HG02642 (cell line): ENCODE measurements around the gene URB2.
"Not testable (repeated sequence)": the region's sequence is repeated elsewhere in the genome, so short reads cannot be mapped to it uniquely, and the experiment has no call there.

Source experiments
- ATAC-seq: cut with Tn5 transposase; IDR thresholded peaks from one replicate; pipeline ENCODE4 v1.9.1; 2021; ENCODE audit warnings: mild to moderate bottlenecking; ENCODE audit not compliant: unreplicated experiment, poor library complexity

URB2 gene

GRCh38 chr1:229608590-229608989 is 17.5 kb upstream of the URB2 start:
- ATAC-seq: no peak

- no peak for ATAC-seq
Measured at GRCh38 chr1:229613938-229614337, 12.1 kb upstream of the URB2 start.

GRCh38 chr1:229614701-229615100 is 11.3 kb upstream of the URB2 start:
- no peak for ATAC-seq

- ATAC-seq: no peak
Measured at GRCh38 chr1:229617351-229618100, 8.5 kb upstream of the URB2 start.

GRCh38 chr1:229619002-229619401 is 7.0 kb upstream of the URB2 start:
- ATAC-seq: no peak

GRCh38 chr1:229619614-229620013 is 6.4 kb upstream of the URB2 start:
- no peak for ATAC-seq

GRCh38 chr1:229620876-229621275 is 5.2 kb upstream of the URB2 start:
- ATAC-seq: no peak

GRCh38 chr1:229621663-229622062 is 4.4 kb upstream of the URB2 start:
- ATAC-seq: no peak

- ATAC-seq: not testable (repeated sequence)
Measured at GRCh38 chr1:229622641-229623120, 3.4 kb upstream of the URB2 start.

- no peak for ATAC-seq
Measured at GRCh38 chr1:229623225-229623624, 2.8 kb upstream of the URB2 start.

GRCh38 chr1:229623838-229624237 is 2.2 kb upstream of the URB2 start:
- no peak for ATAC-seq

- no peak for ATAC-seq
Measured at GRCh38 chr1:229624521-229625070, 1.5 kb upstream of the URB2 start.

GRCh38 chr1:229625071-229625914 is 754 bp upstream of the URB2 start:
- peak; percentile 49 for ATAC-seq

GRCh38 chr1:229627003-229627402 is 956 bp downstream of the URB2 start:
- ATAC-seq: no peak

- ATAC-seq: no peak
Measured at GRCh38 chr1:229629261-229629660, 3.2 kb downstream of the URB2 start.

GRCh38 chr1:229631148-229631547 is 5.1 kb downstream of the URB2 start:
- no peak for ATAC-seq

- ATAC-seq: no peak
Measured at GRCh38 chr1:229631966-229632365, 5.9 kb downstream of the URB2 start.

GRCh38 chr1:229636042-229636441 is 10.0 kb downstream of the URB2 start:
- no peak for ATAC-seq

GRCh38 chr1:229637746-229638145 is 11.7 kb downstream of the URB2 start:
- ATAC-seq: no peak

- no peak for ATAC-seq
Measured at GRCh38 chr1:229640455-229640854, 14.4 kb downstream of the URB2 start.

GRCh38 chr1:229641306-229641705 is 15.3 kb downstream of the URB2 start:
- ATAC-seq: no peak
